SK-N-MC (cell line): Measurements from ENCODE around the gene GABRB2.

ENCODE experiments used
- EZH2 ChIP-seq: fragments of 200-600 bp; sonication (generic); IDR thresholded peaks from one replicate; pipeline ENCODE4 v1.6.1; 2017; ENCODE audit warnings: antibody characterized with exemption
- FOXP2 ChIP-seq: optimal IDR thresholded peaks from 2 replicates; pipeline ENCODE3; 2011; ENCODE audit warnings: mild to moderate bottlenecking, moderate library complexity; ENCODE audit not compliant: insufficient read depth; ENCODE audit errors: extremely low read length, control extremely low read depth
- POLR2AphosphoS5 ChIP-seq: IDR thresholded peaks from 2 replicates; pipeline ENCODE4 v1.6.1; 2012; ENCODE audit warnings: mild to moderate bottlenecking, low read depth, low read length, borderline replicate concordance

- no peak for TF ChIP-seq POLR2AphosphoS5
- no peak for TF ChIP-seq EZH2
- TF ChIP-seq FOXP2 = no peak
Measured at GRCh38 chr5:161385027-161385426, 161.5 kb downstream of the GABRB2 start.
